ENCODE data around the gene ARHGAP23.

The ARHGAP23 gene

DNA sequence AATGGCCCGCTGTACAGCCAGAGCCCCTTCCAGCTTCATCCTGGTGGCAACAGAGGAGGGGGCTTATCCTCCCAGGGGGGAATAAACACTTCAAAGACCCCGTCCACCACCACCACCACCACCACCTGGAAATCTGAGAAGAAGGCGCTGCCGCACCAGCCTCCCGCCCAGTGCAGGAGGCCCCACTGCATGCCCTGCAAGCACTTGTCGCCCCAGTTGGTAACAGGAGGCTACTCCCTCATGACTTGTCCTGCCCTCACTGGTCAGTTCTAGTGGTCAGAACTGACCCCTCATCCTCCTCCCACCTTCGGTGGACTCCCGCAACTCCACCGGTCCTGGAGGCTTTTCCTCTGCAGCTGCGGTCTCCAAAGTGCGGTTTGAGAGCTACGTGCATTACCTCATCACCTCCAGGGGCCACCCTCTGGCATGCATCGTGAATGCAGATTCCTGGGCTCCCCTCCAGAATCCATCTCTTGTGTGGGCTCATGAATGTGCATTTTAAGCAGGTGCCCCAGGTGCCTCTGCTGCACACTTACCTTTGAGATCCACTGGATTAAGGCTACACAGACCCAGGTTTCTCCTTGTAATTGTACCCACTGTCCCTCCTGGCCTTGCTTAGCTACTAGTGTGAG is 105.7 kb downstream of the ARHGAP23 start:
- no peak for DNase-seq

DNA sequence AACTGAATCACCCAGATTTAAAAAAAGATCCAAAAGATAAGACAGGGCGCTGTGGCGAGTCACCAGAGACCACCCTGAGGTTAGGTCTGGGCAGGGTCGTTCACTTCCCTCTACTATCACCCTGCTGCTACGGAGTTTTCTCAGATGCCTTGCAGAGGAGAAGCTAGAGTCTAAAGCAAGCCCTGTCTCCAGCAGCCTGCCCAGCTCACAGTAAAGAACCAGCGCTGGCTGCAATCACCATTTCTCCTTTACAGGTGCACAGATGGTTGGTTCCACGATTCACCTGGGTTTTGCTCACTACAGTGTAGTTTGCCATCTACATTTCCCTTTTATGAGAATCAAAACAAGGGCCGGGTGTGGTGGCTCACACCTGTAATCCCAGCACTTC is 106.2 kb downstream of the ARHGAP23 start:
- DNase-seq = no peak

DNA sequence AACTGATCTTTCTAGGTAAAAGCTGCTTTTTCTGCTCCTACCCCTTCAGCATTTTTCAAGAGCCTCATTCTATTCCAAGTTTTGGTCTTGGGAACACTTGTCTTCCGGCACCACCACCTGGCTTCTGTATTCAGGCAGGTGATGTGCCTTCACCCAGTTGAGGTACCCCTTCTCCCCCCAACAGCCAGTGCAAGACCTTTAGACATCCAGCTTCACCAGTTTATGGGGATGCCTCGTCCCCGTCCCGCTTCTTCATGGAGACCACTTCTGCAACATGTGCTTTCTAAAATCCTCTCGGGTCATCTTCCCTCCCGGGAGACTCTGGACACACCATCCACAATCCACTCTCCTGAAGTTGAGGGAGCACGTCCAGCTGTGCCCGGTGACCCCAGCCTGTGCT is 107.6 kb downstream of the ARHGAP23 start:
- DNase-seq = no peak

DNA sequence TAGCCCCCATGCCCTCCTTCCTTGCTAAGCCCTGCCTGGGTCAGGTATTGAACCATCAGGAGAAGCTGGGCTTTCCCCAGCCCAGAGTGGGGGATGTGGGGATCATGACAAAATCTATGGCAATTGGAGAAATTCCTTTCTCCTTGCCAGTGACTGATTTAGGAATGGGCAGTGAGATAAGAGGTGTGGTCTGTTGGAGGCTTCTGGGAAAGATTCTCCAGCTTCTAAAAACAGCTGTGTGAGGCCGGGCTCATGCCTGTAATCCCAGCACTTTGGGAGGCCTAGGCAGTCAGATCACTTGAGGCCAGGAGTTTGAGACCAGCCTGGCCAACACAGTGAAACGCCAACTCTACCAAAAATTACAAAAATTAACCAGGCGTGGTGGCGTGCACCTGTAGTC is 108.4 kb downstream of the ARHGAP23 start:
- no peak for DNase-seq

DNA sequence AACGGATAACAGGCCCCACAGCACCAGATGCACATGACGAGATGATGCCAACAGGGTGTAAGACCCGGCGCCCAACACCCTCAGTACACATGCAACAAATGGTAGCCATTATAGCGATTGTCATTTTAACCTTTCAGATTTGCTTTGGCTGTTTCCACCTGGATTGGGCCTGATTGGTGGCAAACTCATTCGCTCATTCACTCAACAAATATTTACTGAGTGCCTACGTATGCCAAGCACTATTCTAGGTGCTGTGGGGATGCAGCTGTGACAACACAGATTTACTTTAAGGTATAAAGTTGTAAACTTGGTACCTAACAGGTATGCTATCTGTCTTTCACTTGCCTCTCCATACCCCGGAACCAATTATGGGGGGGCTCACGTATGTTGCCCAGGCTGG is 110.6 kb downstream of the ARHGAP23 start:
- no peak for DNase-seq

DNA sequence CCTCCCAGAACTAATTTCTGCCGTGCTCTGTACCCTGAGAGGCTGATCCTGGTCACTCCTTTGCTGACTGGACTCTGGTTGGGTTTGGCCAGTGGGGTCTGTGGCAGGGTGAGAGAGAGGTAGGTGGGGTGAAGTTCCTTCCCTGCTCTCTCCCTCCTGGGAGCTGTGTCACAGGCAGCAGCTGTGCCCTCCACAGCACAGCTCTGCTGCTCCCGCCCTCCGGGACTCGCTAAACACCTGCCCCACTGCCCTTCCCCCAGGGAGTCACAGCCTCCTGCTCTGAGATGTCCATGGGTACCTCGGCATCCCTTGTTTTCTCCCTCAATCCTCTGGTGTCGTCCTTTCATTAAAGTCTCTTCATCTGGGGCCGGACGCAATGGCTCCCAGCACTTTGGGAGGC is 111.1 kb downstream of the ARHGAP23 start:
- no peak for DNase-seq

GRCh38 chr17:38540514-38541045 is 112.3 kb downstream of the ARHGAP23 start:
- no peak for DNase-seq

- no peak for DNase-seq
These were observed 113.0 kb downstream of the ARHGAP23 start for GRCh38 chr17:38541281-38541680.

- DNase-seq = no peak
These were observed 114.0 kb downstream of the ARHGAP23 start for GRCh38 chr17:38542286-38542685.

GRCh38 chr17:38543403-38544174 is 115.3 kb downstream of the ARHGAP23 start:
- DNase-seq = no peak

DNA sequence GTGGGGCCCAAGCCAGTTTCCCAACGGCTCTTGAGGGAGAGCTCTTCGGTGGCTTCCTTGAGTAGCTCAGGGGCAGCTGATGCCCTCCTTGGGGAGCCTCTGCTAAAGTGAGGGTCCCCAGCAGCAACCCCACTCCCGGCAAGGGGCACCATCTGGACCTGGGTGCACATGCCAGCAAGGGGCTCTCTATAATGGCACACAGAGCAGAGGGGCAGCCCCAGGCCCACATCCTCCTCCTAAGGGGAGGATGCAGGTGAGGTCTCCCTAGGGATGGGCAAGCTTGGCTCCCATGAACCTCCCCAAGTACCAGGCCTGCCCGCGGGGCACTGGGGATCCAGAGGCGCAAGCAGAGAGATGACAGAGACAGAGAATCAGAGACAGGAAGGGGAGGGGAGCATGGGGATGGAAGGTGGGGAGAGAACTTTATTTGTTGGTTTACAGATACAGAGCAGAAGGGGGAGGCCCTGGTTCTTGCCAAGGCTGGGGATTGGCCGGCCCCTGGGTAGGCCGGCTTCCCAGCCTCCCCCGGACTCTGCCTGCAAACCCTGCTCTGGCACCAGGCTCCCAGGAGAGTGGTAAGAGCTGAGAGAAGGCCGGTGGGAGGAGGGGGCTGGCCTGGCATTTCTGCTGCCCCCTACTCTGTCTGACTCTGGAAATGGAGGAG is 116.0 kb downstream of the ARHGAP23 start:
- no peak for DNase-seq

DNA sequence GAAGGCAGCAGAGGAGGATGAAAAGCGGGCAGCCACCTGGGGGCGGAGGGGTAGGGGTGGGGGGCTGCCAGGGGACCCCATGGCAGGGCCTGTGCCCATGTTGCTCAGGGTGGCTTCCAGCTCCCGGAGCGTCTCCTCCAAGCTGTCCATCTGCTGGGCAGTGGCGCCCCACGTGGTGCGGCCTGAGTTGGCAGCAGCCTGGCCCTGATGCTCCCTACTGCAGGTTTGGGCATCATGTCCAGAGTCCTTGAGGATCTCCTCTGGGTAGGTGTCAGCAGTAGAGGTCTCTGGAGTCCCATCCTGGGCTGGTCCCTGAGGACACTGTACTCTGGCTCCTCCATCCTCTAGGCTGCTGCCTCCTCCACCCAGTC is 116.6 kb downstream of the ARHGAP23 start:
- DNase-seq = no peak

GRCh38 chr17:38545531-38546225 is 117.4 kb downstream of the ARHGAP23 start:
- DNase-seq = no peak

GRCh38 chr17:38546396-38546795 is 118.1 kb downstream of the ARHGAP23 start:
- DNase-seq = no peak

- DNase-seq = no peak
These were observed 119.2 kb downstream of the ARHGAP23 start for GRCh38 chr17:38547444-38547843.

GRCh38 chr17:38549285-38549684 is 121.0 kb downstream of the ARHGAP23 start:
- no peak for DNase-seq

DNA sequence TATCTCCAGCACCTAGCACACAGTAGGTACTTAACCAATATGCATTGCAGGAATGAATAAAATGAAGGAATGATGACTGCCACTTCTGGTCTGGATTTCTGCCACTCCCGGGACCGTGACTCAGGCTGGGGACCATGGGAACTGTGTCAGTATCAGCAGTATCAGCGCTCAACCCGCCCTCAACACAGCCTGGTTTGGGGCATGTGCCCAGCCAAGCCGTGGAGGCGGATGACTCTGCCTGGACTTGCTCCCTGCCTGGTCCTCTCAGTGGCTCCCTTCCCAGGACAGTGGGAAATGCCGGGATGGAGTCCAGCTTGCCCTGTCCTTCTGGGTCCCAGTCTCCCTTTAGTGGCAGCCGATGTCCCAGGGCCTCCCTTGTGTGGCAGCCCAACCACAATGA is 122.4 kb downstream of the ARHGAP23 start:
- DNase-seq = no peak

- DNase-seq = no peak
These were observed 122.9 kb downstream of the ARHGAP23 start for GRCh38 chr17:38551121-38551520.

GRCh38 chr17:38552343-38552742 is 124.1 kb downstream of the ARHGAP23 start:
- no peak for DNase-seq

DNA sequence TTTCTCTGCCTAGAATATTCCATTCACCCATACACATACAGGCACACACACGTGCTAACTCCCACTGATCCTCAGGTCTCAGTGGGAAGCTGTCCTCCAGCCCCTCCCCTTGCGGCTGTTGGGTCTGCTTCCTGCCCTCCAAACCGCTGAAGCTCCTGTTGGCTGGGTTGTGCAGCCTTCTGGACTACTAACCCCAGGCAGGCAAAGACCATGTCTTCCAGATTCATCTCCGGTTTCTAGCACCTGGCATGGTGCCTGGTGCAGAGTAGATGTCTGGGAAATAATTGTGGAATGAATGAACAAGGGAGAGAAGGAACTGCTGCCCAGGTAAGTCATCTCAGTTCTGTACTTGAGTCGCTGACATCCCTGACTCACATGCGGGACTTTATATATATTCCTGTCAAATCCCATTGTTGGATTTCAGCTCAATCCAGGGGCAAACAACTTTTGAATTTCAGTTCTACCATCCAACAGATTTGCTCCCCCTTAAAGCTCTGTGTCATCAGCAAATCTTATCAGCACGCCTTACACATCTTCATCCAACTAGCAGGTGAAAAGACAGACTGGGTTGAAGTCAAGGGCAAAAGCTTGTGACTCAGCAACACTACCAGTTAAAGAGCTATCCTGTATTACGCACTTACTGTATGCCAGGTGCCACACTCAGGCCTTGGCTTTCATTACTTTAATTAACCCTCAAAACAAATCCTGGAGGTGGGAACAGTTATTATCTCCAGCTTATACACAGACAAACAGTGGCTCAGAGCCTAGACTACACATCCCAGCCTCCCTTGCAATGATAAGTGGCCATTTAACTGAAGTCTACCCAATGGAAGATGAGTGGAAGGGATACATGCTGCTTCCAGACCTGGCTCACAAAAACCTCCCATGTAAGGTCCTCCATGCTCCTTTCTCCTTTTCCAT is 126.4 kb downstream of the ARHGAP23 start:
- DNase-seq = no peak

GRCh38 chr17:38556239-38556638 is 128.0 kb downstream of the ARHGAP23 start:
- DNase-seq = no peak

DNA sequence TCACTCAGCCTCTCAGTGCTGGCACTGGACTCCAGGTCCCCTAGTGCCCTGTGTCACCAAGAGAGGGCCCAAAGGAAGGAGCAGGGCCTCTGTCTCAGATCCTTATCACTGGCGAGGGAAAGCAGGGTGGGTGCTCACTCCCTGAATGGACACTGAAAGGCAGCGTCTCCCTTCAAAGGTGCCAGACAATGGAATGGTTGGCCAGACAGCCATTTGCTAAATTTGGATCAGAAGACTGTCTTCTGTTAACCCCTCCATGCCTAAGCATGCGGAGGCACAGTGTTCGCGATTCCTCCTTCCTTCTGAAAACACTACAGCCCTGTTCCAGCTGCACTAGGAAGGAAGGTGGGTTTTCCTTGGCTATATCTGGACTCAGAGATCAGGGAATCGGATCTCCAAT is 129.1 kb downstream of the ARHGAP23 start:
- no peak for DNase-seq
